ENCODE results near the gene FAM219B. TPM values are rescaled to one million over a fixed set of nuclear protein-coding genes. Genes with fewer than 3 reads are reported as not detected.
"Not testable (repeated sequence)": the region's sequence is repeated elsewhere in the genome, so short reads cannot be mapped to it uniquely, and the experiment has no call there.

The FAM219B gene
- total and polyA plus RNA-seq, 8 donors: 59.2 to 84.7 (median 61.8) TPM

DNA sequence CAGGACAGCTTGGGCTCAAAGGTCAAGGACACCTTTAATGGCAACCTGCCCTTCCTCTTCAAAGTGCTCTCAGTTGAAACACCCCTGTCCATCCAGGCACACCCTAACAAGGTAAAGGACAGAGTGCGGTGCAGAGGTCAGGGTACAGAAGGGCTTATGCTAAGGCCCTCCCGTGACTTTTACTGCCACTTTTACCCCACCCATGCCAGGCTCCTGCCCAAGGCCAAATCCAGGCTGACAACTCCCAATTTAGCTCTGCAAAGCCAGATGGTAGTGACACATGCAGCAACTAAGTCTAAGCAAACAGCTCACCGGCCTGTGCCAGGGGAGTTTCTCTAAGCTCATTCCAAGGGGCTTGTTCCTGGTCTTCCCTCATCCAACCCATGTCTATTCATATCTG lies 15.2 kb downstream of the FAM219B start:
- Histone ChIP-seq H3K27me3 (no peaks in the 10 kb centered on the region), H3K27ac (no peak overlapping the region), H3K4me3 (no peak overlapping the region), H3K36me3 (peaks cover 0 to 13% of the 10 kb centered on the region in 2 donors), H3K4me1 (peaks cover 0 to 21% of the 10 kb centered on the region in 2 donors), H3K9me3 (no peaks in the 10 kb centered on the region)
- TF ChIP-seq, protein P1, sequence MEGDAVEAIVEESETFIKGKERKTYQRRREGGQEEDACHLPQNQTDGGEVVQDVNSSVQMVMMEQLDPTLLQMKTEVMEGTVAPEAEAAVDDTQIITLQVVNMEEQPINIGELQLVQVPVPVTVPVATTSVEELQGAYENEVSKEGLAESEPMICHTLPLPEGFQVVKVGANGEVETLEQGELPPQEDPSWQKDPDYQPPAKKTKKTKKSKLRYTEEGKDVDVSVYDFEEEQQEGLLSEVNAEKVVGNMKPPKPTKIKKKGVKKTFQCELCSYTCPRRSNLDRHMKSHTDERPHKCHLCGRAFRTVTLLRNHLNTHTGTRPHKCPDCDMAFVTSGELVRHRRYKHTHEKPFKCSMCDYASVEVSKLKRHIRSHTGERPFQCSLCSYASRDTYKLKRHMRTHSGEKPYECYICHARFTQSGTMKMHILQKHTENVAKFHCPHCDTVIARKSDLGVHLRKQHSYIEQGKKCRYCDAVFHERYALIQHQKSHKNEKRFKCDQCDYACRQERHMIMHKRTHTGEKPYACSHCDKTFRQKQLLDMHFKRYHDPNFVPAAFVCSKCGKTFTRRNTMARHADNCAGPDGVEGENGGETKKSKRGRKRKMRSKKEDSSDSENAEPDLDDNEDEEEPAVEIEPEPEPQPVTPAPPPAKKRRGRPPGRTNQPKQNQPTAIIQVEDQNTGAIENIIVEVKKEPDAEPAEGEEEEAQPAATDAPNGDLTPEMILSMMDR (IDR thresholded peaks at IDR 0.05): no peak
- ATAC-seq (no peak), DNase-seq (no peak)
- intact Hi-C loops (cut with DNase I): no loop called here

DNA sequence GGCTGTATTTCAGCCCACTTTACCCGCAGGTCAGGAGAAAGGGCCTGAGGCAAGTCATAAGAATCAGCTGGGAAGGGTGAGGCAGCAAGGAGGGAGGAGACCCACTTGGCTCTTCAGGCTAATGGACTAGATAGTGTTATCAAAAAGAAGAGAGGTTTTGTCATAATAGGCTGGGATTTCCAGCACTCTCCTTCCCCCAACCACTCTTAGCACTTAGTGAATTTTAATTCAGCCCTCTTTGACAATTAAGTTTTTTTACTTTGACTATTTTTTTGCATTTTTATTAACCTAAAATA lies 16.0 kb downstream of the FAM219B start:
- TF ChIP-seq, protein P1 (IDR thresholded peaks at IDR 0.05): no peak
- DNase-seq: no peak
- Histone ChIP-seq H3K4me3 (peak overlapping the region; percentile 68 to 77), H3K9me3 (no peaks in the 10 kb centered on the region), H3K27ac (peak overlapping the region; percentile 23 to 76), H3K36me3 (peaks cover 0 to 10% of the 10 kb centered on the region in 2 donors), H3K27me3 (no peaks in the 10 kb centered on the region), H3K4me1 (peaks cover 0 to 21% of the 10 kb centered on the region in 2 donors)
- intact Hi-C loops (cut with DNase I): no loop called here
- no peak for ATAC-seq

DNA sequence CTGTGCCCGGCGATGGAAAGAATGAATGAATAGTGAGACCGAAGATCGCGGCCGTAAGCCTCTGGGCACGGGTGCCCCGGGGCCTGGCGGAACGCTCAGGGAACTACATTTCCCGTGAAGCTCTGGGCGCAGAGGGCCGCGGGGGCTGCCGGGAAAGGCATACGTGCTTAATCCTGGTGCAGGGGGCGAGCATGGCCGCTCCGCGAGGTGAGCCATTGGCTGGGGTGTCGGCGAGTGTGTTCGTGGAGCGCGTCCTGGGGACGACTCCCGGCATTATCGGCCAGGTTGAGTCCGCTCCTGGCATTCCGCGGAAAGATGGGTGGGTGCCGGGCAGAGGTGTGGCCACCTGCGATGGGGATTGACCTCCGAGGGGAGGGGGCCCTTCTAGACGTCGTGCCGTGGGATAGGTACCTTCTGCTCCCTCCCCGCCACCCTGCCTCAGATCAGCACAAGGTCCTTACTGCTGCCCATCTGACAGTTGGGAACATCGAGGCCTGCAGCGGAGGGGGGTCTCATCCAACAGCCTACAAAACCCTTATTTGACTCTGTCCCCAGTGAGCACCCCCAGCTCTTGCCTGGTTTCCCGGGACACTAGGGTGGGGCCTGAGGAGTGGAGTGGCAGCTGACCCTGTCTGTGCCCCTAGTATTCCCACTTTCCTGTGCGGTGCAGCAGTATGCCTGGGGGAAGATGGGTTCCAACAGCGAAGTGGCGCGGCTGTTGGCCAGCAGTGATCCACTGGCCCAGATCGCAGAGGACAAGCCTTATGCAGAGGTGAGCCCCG lies 16.6 kb downstream of the FAM219B start, which contains the start of gene MPI:
TSS of gene MPI (plus strand) at position 160 of the 782 bp plus-strand sequence. CDS start at position 192, 32 bp downstream.
- Histone ChIP-seq H3K9me3 (no peaks in the 10 kb centered on the region), H3K4me1 (peaks cover 0 to 21% of the 10 kb centered on the region in 2 donors), H3K27ac (peak within 1 kb of the TSS; percentile 23 to 76), H3K36me3 (peaks cover 0 to 10% of the 10 kb centered on the region in 2 donors), H3K27me3 (no peaks in the 10 kb centered on the region), H3K4me3 (peak within 1 kb of the TSS; percentile 68 to 77)
- intact Hi-C loops (cut with DNase I): no loop called here
- DNase-seq: peak; percentile 80 to 97 (median 88)
- TF ChIP-seq, protein P1 (IDR thresholded peaks at IDR 0.05): peak in 1 of 2 donors; percentile 32
- ATAC-seq: peak; percentile 99

DNA sequence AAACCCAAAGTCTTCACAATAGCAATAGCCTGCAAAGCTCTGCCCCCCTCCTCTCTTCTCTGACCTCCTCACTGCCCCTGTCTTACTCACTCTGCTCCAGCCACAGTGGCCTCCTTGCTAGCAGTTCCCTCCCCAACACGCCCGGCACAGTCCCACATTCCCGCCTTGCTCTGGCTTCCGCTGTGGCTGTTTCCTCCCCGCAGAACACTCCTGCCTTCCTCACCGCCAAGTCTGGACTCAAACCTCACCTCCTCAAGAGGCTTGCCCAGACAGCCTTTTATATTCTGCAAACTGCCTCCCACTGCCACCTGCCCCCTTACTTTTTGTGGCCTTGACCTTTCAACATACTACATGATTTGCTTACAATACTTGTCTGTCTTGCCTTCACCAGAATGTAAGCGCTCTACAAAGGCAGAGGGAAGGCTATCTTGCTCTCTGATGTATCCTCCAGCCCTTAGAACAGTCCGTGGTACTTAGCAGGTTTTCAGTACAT lies 17.2 kb downstream of the FAM219B start:
- H3K9me3 ChIP-seq: no peaks in the 10 kb centered on the region
- H3K4me3 ChIP-seq: peak overlapping the region; percentile 68 to 77
- H3K36me3 ChIP-seq: peaks cover 0 to 10% of the 10 kb centered on the region in 2 donors
- H3K4me1 ChIP-seq: peaks cover 0 to 24% of the 10 kb centered on the region in 2 donors
- DNase-seq (peak in 3 of 4 donors; percentile 41 to 83 (median 55)), ATAC-seq (peak; percentile 62)
- TF ChIP-seq, protein P1 (IDR thresholded peaks at IDR 0.05): no peak
- peak overlapping the region in 1 of 2 donors; percentile 76 for H3K27ac ChIP-seq
- intact Hi-C loops (cut with DNase I): no loop called here
- no peaks in the 10 kb centered on the region for H3K27me3 ChIP-seq

DNA sequence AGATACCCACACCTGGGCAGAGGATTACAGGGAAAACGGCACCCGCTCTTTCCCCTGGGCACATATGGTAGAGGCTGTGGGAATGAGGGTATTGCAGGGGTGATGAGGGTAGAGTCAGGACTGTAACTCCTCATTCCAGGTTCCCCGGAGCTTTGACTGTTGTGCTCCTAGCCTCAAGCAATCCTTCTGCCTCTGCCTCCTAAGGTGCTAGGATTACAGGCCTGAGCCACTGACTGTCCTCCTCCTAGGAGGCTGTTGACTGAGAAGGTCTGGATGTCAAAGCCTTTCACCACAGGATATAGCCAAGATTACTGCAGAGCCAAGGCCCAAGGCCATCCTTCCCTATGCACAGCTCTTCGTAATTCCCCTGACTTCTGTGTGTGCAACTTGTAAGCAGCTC lies 17.9 kb downstream of the FAM219B start:
- TF ChIP-seq, protein P1 (IDR thresholded peaks at IDR 0.05): no peak
- peaks cover 0 to 29% of the 10 kb centered on the region in 2 donors for H3K4me1 ChIP-seq
- H3K27ac ChIP-seq: no peak overlapping the region
- intact Hi-C loops (cut with DNase I): no loop called here
- DNase-seq (no peak), ATAC-seq (no peak)
- peaks cover 0 to 10% of the 10 kb centered on the region in 2 donors for H3K36me3 ChIP-seq
- no peaks in the 10 kb centered on the region for H3K27me3 ChIP-seq
- no peaks in the 10 kb centered on the region for H3K9me3 ChIP-seq
- H3K4me3 ChIP-seq: no peak overlapping the region

DNA sequence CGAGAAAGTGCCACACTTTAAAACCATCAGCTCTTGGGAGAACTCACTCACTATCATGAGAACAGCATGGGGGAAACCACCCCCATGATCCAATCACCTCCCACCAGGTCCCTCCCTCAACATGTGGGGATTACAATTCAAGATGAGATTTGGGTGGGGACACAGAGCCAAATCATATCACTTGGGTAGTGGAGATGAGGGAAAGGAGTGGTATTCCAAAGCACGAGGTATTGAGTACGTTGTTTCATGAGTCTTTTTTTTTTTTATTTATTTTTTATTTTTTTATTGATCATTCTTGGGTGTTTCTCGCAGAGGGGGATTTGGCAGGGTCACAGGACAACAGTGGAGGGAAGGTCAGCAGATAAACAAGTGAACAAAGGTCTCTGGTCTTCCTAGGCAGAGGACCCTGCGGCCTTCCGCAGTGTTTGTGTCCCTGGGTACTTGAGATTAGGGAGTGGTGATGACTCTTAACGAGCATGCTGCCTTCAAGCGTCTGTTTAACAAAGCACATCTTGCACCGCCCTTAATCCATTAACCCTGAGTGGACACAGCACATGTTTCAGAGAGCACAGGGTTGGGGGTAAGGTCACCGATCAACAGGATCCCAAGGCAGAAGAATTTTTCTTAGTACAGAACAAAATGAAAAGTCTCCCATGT lies 19.0 kb downstream of the FAM219B start:
- H3K4me3 ChIP-seq; H3K27ac ChIP-seq; ATAC-seq; intact Hi-C loops (cut with DNase I); H3K9me3 ChIP-seq; DNase-seq; H3K27me3 ChIP-seq; H3K36me3 ChIP-seq: not testable (repeated sequence)
- peaks cover 0 to 29% of the 10 kb centered on the region in 2 donors for H3K4me1 ChIP-seq

Data from left lung (tissue), 10 donors.